Measurements from ENCODE around the gene RPS4Y1.

RPS4Y1 gene

GRCh38 chrY:2885880-2886279 is 44.5 kb downstream of the RPS4Y1 start:
- H3K79me2 ChIP-seq (ENCODE audit: insufficient read depth, low read length): no peaks in the 10 kb centered on the region
- no peak overlapping the region for H3K4me3 ChIP-seq (ENCODE audit: insufficient read depth, low read length, poor library complexity, severe bottlenecking)

GRCh38 chrY:2887386-2887785 is 46.0 kb downstream of the RPS4Y1 start:
- H3K27ac ChIP-seq (ENCODE audit: low read depth, low read length): no peak overlapping the region
- H3K9me2 ChIP-seq (replicated peaks; ENCODE audit: insufficient read depth, low read length): no peaks in the 10 kb centered on the region
- H3K36me3 ChIP-seq (ENCODE audit: low read length): no peaks in the 10 kb centered on the region
- no peaks in the 10 kb centered on the region for H4K20me1 ChIP-seq (ENCODE audit: low read depth, low read length)
- H3K79me2 ChIP-seq (ENCODE audit: insufficient read depth, low read length): no peaks in the 10 kb centered on the region
- no peak overlapping the region for H3K4me3 ChIP-seq (ENCODE audit: insufficient read depth, low read length, poor library complexity, severe bottlenecking)
- H3K9me3 ChIP-seq (ENCODE audit: insufficient read depth, low read length): no peaks in the 10 kb centered on the region
- no peak overlapping the region for H2AFZ ChIP-seq (ENCODE audit: low read depth, low read length, severe bottlenecking)
- no peaks in the 10 kb centered on the region for H3K27me3 ChIP-seq (ENCODE audit: low read length)
- H3F3A ChIP-seq (ENCODE audit: insufficient read depth): no peaks in the 10 kb centered on the region
- no peak overlapping the region for H3K9ac ChIP-seq (ENCODE audit: low read length)
- no peak for TF ChIP-seq CTCF (IDR thresholded peaks at IDR 0.05; ENCODE audit: insufficient read depth, low read length, poor library complexity, severe bottlenecking)
- no peak for TF ChIP-seq EZH2phosphoT487 (conservative IDR thresholded peaks at IDR 0.05; ENCODE audit: low read length)
- no peak overlapping the region for H3K4me2 ChIP-seq (ENCODE audit: low read depth, low read length, poor library complexity, severe bottlenecking)

More at GRCh38 chrY:2885880-2886279, 44.5 kb downstream of the RPS4Y1 start:
- H3K27ac ChIP-seq (ENCODE audit: low read depth, low read length): no peak overlapping the region
- no peaks in the 10 kb centered on the region for H3K9me2 ChIP-seq (replicated peaks; ENCODE audit: insufficient read depth, low read length)
- H3K27me3 ChIP-seq (ENCODE audit: low read length): no peaks in the 10 kb centered on the region
- no peaks in the 10 kb centered on the region for H3K9me3 ChIP-seq (ENCODE audit: insufficient read depth, low read length)
- H3K36me3 ChIP-seq (ENCODE audit: low read length): no peaks in the 10 kb centered on the region
- no peak overlapping the region for H3K4me2 ChIP-seq (ENCODE audit: low read depth, low read length, poor library complexity, severe bottlenecking)
- TF ChIP-seq EZH2phosphoT487 (conservative IDR thresholded peaks at IDR 0.05; ENCODE audit: low read length): no peak
- no peak for TF ChIP-seq CTCF (IDR thresholded peaks at IDR 0.05; ENCODE audit: insufficient read depth, low read length, poor library complexity, severe bottlenecking)
- H2AFZ ChIP-seq (ENCODE audit: low read depth, low read length, severe bottlenecking): no peak overlapping the region
- H3K9ac ChIP-seq (ENCODE audit: low read length): no peak overlapping the region
- no peaks in the 10 kb centered on the region for H4K20me1 ChIP-seq (ENCODE audit: low read depth, low read length)
- H3F3A ChIP-seq (ENCODE audit: insufficient read depth): no peaks in the 10 kb centered on the region

DNA sequence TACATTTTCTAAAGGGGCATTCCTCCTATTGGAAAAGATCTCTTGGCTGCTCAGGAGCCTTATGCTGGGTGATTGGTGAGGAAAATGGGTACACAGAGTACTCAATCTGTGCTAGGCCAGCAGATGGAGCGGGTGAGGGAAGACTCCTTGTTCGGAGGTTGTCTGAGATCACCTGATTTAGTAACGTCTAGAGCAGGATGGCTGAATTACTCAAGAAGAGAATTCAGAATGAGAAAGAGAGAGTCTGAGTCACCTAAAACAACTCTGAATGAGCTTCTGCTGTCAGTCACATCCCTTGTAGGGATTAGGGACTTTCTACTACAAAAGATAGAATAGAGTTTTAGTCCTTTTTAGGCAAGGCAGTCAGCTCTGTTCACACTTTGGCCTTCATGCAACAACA is 46.6 kb downstream of the RPS4Y1 start:
- no peaks in the 10 kb centered on the region for H3K27me3 ChIP-seq (ENCODE audit: low read length)
- H3K9ac ChIP-seq (ENCODE audit: low read length): no peak overlapping the region
- no peaks in the 10 kb centered on the region for H3K79me2 ChIP-seq (ENCODE audit: insufficient read depth, low read length)
- H3K4me3 ChIP-seq (ENCODE audit: insufficient read depth, low read length, poor library complexity, severe bottlenecking): no peak overlapping the region
- H3K27ac ChIP-seq (ENCODE audit: low read depth, low read length): no peak overlapping the region
- H4K20me1 ChIP-seq (ENCODE audit: low read depth, low read length): no peaks in the 10 kb centered on the region
- no peaks in the 10 kb centered on the region for H3F3A ChIP-seq (ENCODE audit: insufficient read depth)
- no peak overlapping the region for H3K4me2 ChIP-seq (ENCODE audit: low read depth, low read length, poor library complexity, severe bottlenecking)
- H3K9me2 ChIP-seq (replicated peaks; ENCODE audit: insufficient read depth, low read length): no peaks in the 10 kb centered on the region
- no peak overlapping the region for H2AFZ ChIP-seq (ENCODE audit: low read depth, low read length, severe bottlenecking)
- H3K9me3 ChIP-seq (ENCODE audit: insufficient read depth, low read length): no peaks in the 10 kb centered on the region
- TF ChIP-seq CTCF (IDR thresholded peaks at IDR 0.05; ENCODE audit: insufficient read depth, low read length, poor library complexity, severe bottlenecking): no peak
- no peak for TF ChIP-seq EZH2phosphoT487 (conservative IDR thresholded peaks at IDR 0.05; ENCODE audit: low read length)
- no peaks in the 10 kb centered on the region for H3K36me3 ChIP-seq (ENCODE audit: low read length)
